Measurements from ENCODE around the gene CYFIP2. TPM values are rescaled to one million over a fixed set of nuclear protein-coding genes. Genes with fewer than 3 reads are reported as not detected.
A peak's percentile ranks its signal among the peaks of the same experiment; 100 is the strongest.

The CYFIP2 gene
- total and polyA plus RNA-seq, 2 donors (not counting 1 experiment from before 2014, with no cell fraction given): 5.0 to 27.6 TPM

- no peaks in the 10 kb centered on the region for H3K79me2 ChIP-seq (ENCODE audit: control insufficient read depth, insufficient read depth, low read length)
- peak overlapping the region; percentile 59 for H3K4me2 ChIP-seq (ENCODE audit: extremely low read depth, insufficient read depth, low read length)
- H3K4me1 ChIP-seq (ENCODE audit: control insufficient read depth, extremely low read depth, insufficient read depth, low read length): no peaks in the 10 kb centered on the region
- H3K9ac ChIP-seq (ENCODE audit: insufficient read depth, low read length): peak overlapping the region; percentile 30
- H3K27me3 ChIP-seq (ENCODE audit: control insufficient read depth, insufficient read depth, low read length): peaks cover 6% of the 10 kb centered on the region
- no peak for TF ChIP-seq EZH2 (IDR thresholded peaks at IDR 0.05; ENCODE audit: low read length, missing control alignments)
- TF ChIP-seq, protein P1, sequence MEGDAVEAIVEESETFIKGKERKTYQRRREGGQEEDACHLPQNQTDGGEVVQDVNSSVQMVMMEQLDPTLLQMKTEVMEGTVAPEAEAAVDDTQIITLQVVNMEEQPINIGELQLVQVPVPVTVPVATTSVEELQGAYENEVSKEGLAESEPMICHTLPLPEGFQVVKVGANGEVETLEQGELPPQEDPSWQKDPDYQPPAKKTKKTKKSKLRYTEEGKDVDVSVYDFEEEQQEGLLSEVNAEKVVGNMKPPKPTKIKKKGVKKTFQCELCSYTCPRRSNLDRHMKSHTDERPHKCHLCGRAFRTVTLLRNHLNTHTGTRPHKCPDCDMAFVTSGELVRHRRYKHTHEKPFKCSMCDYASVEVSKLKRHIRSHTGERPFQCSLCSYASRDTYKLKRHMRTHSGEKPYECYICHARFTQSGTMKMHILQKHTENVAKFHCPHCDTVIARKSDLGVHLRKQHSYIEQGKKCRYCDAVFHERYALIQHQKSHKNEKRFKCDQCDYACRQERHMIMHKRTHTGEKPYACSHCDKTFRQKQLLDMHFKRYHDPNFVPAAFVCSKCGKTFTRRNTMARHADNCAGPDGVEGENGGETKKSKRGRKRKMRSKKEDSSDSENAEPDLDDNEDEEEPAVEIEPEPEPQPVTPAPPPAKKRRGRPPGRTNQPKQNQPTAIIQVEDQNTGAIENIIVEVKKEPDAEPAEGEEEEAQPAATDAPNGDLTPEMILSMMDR (conservative IDR thresholded peaks at IDR 0.05 in 1 of 2, IDR thresholded peaks at IDR 0.05 in 1 of 2; ENCODE audit: low read depth in 1 of 2, low read length in 2 of 2): no peak
- H2AFZ ChIP-seq (ENCODE audit: low read length): peak overlapping the region; percentile 33
- DNase-seq (ENCODE audit: low read depth in 2 of 2): no peak
- H3K27ac ChIP-seq (ENCODE audit: insufficient read depth, low read length): no peak overlapping the region
- H4K20me1 ChIP-seq (ENCODE audit: control insufficient read depth, extremely low read depth, insufficient read depth, low read length): no peaks in the 10 kb centered on the region
- H3K9me3 ChIP-seq (ENCODE audit: control insufficient read depth, insufficient read depth, low read depth, low read length): no peaks in the 10 kb centered on the region
- H3K4me3 ChIP-seq (replicated peaks in 1 of 4; ENCODE audit: control extremely low read depth in 1 of 4, insufficient read depth in 1 of 4, low read depth in 3 of 4, low read length in 4 of 4): peak overlapping the region; percentile 24 to 66 (median 43)
- H3K36me3 ChIP-seq (ENCODE audit: control insufficient read depth, insufficient read depth, low read length): no peaks in the 10 kb centered on the region
These were observed 524 bp downstream of the CYFIP2 start for GRCh38 chr5:157266286-157267007.

GRCh38 chr5:157267025-157267424, 1.1 kb downstream of the CYFIP2 start:
- DNase-seq (ENCODE audit: low read depth in 2 of 2): no peak
- Histone ChIP-seq H3K4me2 (ENCODE audit: extremely low read depth, insufficient read depth, low read length) (no peak overlapping the region), H3K9ac (ENCODE audit: insufficient read depth, low read length) (no peak overlapping the region), H2AFZ (ENCODE audit: low read length) (no peak overlapping the region), H4K20me1 (ENCODE audit: control insufficient read depth, extremely low read depth, insufficient read depth, low read length) (no peaks in the 10 kb centered on the region), H3K27ac (ENCODE audit: insufficient read depth, low read length) (no peak overlapping the region), H3K36me3 (ENCODE audit: control insufficient read depth, insufficient read depth, low read length) (no peaks in the 10 kb centered on the region), H3K4me3 (replicated peaks in 1 of 4; ENCODE audit: control extremely low read depth in 1 of 4, insufficient read depth in 1 of 4, low read depth in 3 of 4, low read length in 4 of 4) (peak overlapping the region in 2 of 4 experiments; percentile 28 to 66), H3K27me3 (ENCODE audit: control insufficient read depth, insufficient read depth, low read length) (peaks cover 6% of the 10 kb centered on the region), H3K79me2 (ENCODE audit: control insufficient read depth, insufficient read depth, low read length) (no peaks in the 10 kb centered on the region), H3K9me3 (ENCODE audit: control insufficient read depth, insufficient read depth, low read depth, low read length) (no peaks in the 10 kb centered on the region), H3K4me1 (ENCODE audit: control insufficient read depth, extremely low read depth, insufficient read depth, low read length) (no peaks in the 10 kb centered on the region)
- no peak for TF ChIP-seq EZH2 (IDR thresholded peaks at IDR 0.05; ENCODE audit: low read length, missing control alignments)
- TF ChIP-seq, protein P1 (conservative IDR thresholded peaks at IDR 0.05 in 1 of 2, IDR thresholded peaks at IDR 0.05 in 1 of 2; ENCODE audit: low read depth in 1 of 2, low read length in 2 of 2): no peak

DNA sequence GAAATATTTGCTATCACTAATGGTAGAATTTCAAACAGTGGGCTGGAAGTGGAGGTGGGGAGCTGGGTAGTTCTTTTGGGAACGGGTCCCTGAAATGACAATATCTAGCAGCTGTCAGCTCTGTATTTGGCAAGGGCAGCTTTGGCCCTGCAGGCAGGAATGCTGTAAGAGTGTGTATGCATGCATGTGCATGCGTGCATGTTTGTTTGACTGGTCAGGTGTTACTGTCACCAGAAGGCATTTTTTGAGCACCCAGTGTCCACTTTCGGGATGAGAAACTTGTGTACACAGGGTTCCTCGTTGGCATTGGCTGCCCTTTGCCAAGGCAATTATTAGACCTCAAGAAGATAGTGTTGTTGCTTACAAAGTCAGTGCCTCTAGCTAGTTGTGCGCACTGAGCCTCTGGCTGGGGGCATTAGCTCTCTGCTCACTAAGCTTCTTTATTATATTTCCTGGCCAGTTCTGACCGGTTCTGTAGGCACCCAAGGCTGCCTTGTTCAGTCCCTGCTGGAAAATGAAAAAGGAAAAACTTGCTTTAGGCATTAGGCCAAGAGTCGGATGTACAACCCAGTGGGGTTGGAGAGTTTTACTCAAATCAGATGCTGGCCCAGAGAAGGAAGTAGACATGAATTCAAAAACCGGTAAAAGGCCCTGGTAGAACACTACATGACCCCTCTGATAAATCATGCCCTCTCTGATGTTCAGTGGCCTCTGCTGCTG, 2.0 kb downstream of the CYFIP2 start:
- Histone ChIP-seq H3K79me2 (ENCODE audit: control insufficient read depth, insufficient read depth, low read length) (no peaks in the 10 kb centered on the region), H2AFZ (ENCODE audit: low read length) (no peak overlapping the region), H3K36me3 (ENCODE audit: control insufficient read depth, insufficient read depth, low read length) (no peaks in the 10 kb centered on the region), H3K4me3 (replicated peaks in 1 of 4; ENCODE audit: control extremely low read depth in 1 of 4, insufficient read depth in 1 of 4, low read depth in 3 of 4, low read length in 4 of 4) (no peak overlapping the region), H3K27me3 (ENCODE audit: control insufficient read depth, insufficient read depth, low read length) (peaks cover 6% of the 10 kb centered on the region), H4K20me1 (ENCODE audit: control insufficient read depth, extremely low read depth, insufficient read depth, low read length) (no peaks in the 10 kb centered on the region), H3K9me3 (ENCODE audit: control insufficient read depth, insufficient read depth, low read depth, low read length) (no peaks in the 10 kb centered on the region), H3K4me1 (ENCODE audit: control insufficient read depth, extremely low read depth, insufficient read depth, low read length) (no peaks in the 10 kb centered on the region), H3K27ac (ENCODE audit: insufficient read depth, low read length) (no peak overlapping the region), H3K9ac (ENCODE audit: insufficient read depth, low read length) (no peak overlapping the region), H3K4me2 (ENCODE audit: extremely low read depth, insufficient read depth, low read length) (no peak overlapping the region)
- no peak for DNase-seq (ENCODE audit: low read depth in 2 of 2)
- no peak for TF ChIP-seq EZH2 (IDR thresholded peaks at IDR 0.05; ENCODE audit: low read length, missing control alignments)
- TF ChIP-seq, protein P1 (conservative IDR thresholded peaks at IDR 0.05 in 1 of 2, IDR thresholded peaks at IDR 0.05 in 1 of 2; ENCODE audit: low read depth in 1 of 2, low read length in 2 of 2): peak in 1 of 2 donors; percentile 9

All from fibroblast of lung (primary cell).